SK-N-SH treated with all-trans-retinoic acid at 6 μM for 48 hours (cell line): ENCODE data around the gene CFAP65.

Source experiments
- ATAC-seq: fragments of 200-7000 bp; cut with Tn5 transposase; 3 replicates; pipeline ENCODE4 v1.9.1; 2020; ENCODE audit warnings: mild to moderate bottlenecking, moderate library complexity
- ARNTL ChIP-seq: fragments of 450-650 bp; formaldehyde crosslinking; IDR thresholded peaks from 2 replicates; pipeline ENCODE4 v1.5.0; 2020; ENCODE audit warnings: low read depth, mild to moderate bottlenecking, moderate library complexity, borderline replicate concordance
- BACH2 ChIP-seq: fragments of 250-450 bp; sonication (Bioruptor Pico); IDR thresholded peaks from 2 replicates; pipeline ENCODE4 v1.9.0; 2021; ENCODE audit warnings: mild to moderate bottlenecking, borderline replicate concordance
- CSDC2 ChIP-seq: fragments of 250-450 bp; sonication (Bioruptor Pico); IDR thresholded peaks from 2 replicates; pipeline ENCODE4 v1.5.0; 2020; ENCODE audit warnings: mild to moderate bottlenecking, moderate library complexity
- ESRRG ChIP-seq: fragments of 250-450 bp; sonication (Bioruptor Pico); IDR thresholded peaks from 2 replicates; pipeline ENCODE4 v1.6.1; 2021; ENCODE audit warnings: mild to moderate bottlenecking
- GLIS3 ChIP-seq: fragments of 250-450 bp; sonication (Bioruptor Pico); IDR thresholded peaks from 2 replicates; pipeline ENCODE4 v1.5.0; 2020; ENCODE audit warnings: mild to moderate bottlenecking, moderate library complexity
- ISL1 ChIP-seq: fragments of 250-450 bp; sonication (Bioruptor Pico); IDR thresholded peaks from 2 replicates; pipeline ENCODE4 v2.1.2; 2022; ENCODE audit warnings: mild to moderate bottlenecking, moderate library complexity
- OSR1 ChIP-seq: fragments of 250-450 bp; sonication (Bioruptor Pico); IDR thresholded peaks from 2 replicates; pipeline ENCODE4 v1.8.0; 2022; ENCODE audit warnings: moderate library complexity, mild to moderate bottlenecking, inconsistent platforms
- PPARA ChIP-seq: fragments of 250-450 bp; sonication (Bioruptor Pico); IDR thresholded peaks from 2 replicates; pipeline ENCODE4 v1.5.0; 2020; ENCODE audit warnings: mild to moderate bottlenecking, borderline replicate concordance
- SNAI2 ChIP-seq: fragments of 250-450 bp; sonication (Bioruptor Pico); IDR thresholded peaks from 2 replicates; pipeline ENCODE4 v1.5.0; 2020; ENCODE audit warnings: mild to moderate bottlenecking, moderate library complexity
- TCF4 ChIP-seq: fragments of 250-450 bp; sonication (Bioruptor Pico); IDR thresholded peaks from 2 replicates; pipeline ENCODE4 v1.8.0; 2021; ENCODE audit warnings: mild to moderate bottlenecking, moderate library complexity, borderline replicate concordance
- TOX ChIP-seq: fragments of 250-450 bp; sonication (Bioruptor Pico); IDR thresholded peaks from 2 replicates; pipeline ENCODE4 v1.8.0; 2021; ENCODE audit warnings: mild to moderate bottlenecking, moderate library complexity, borderline replicate concordance
- ZC3H10 ChIP-seq: fragments of 250-450 bp; sonication (Bioruptor Pico); IDR thresholded peaks from 2 replicates; pipeline ENCODE4 v1.5.1; 2021; ENCODE audit warnings: mild to moderate bottlenecking, moderate library complexity
- ZFP3 ChIP-seq: fragments of 250-450 bp; sonication (Bioruptor Pico); IDR thresholded peaks from 2 replicates; pipeline ENCODE4 v1.5.0; 2020; ENCODE audit warnings: mild to moderate bottlenecking, moderate library complexity
- ZFP30 ChIP-seq: fragments of 450-650 bp; formaldehyde crosslinking; IDR thresholded peaks from 2 replicates; pipeline ENCODE4 v1.5.0; 2022; ENCODE audit warnings: mild to moderate bottlenecking, moderate library complexity
- ZNF565 ChIP-seq: fragments of 450-650 bp; formaldehyde crosslinking; conservative IDR thresholded peaks from 2 replicates; pipeline ENCODE4 v1.5.0; 2020; ENCODE audit warnings: low read depth, mild to moderate bottlenecking, moderate library complexity
- ZNF70 ChIP-seq: fragments of 450-650 bp; formaldehyde crosslinking; IDR thresholded peaks from 2 replicates; pipeline ENCODE4 v1.5.0; 2020; ENCODE audit warnings: mild to moderate bottlenecking, moderate library complexity
- ZNF8 ChIP-seq: fragments of 450-650 bp; formaldehyde crosslinking; IDR thresholded peaks from 2 replicates; pipeline ENCODE4 v1.5.0; 2020; ENCODE audit warnings: mild to moderate bottlenecking, moderate library complexity
- TF ChIP-seq, protein P1 (sequence below): fragments of 250-450 bp; sonication (Bioruptor Pico); IDR thresholded peaks from 2 replicates; pipeline ENCODE4 v1.8.0; 2021; ENCODE audit warnings: low read depth, mild to moderate bottlenecking, moderate library complexity, borderline replicate concordance
- TF ChIP-seq, protein P2 (sequence below): fragments of 250-450 bp; sonication (Bioruptor Pico); IDR thresholded peaks from 2 replicates; pipeline ENCODE4 v1.5.1; 2021; ENCODE audit warnings: mild to moderate bottlenecking, moderate library complexity
- TF ChIP-seq, protein P3 (sequence below): fragments of 250-450 bp; sonication (Bioruptor Pico); IDR thresholded peaks from 2 replicates; pipeline ENCODE4 v1.5.0; 2020; ENCODE audit warnings: mild to moderate bottlenecking, moderate library complexity
- TF ChIP-seq, protein P4 (sequence below): fragments of 250-450 bp; sonication (Bioruptor Pico); IDR thresholded peaks from 2 replicates; pipeline ENCODE4 v1.8.0; 2020; ENCODE audit warnings: mild to moderate bottlenecking, moderate library complexity, borderline replicate concordance

The CFAP65 gene

DNA sequence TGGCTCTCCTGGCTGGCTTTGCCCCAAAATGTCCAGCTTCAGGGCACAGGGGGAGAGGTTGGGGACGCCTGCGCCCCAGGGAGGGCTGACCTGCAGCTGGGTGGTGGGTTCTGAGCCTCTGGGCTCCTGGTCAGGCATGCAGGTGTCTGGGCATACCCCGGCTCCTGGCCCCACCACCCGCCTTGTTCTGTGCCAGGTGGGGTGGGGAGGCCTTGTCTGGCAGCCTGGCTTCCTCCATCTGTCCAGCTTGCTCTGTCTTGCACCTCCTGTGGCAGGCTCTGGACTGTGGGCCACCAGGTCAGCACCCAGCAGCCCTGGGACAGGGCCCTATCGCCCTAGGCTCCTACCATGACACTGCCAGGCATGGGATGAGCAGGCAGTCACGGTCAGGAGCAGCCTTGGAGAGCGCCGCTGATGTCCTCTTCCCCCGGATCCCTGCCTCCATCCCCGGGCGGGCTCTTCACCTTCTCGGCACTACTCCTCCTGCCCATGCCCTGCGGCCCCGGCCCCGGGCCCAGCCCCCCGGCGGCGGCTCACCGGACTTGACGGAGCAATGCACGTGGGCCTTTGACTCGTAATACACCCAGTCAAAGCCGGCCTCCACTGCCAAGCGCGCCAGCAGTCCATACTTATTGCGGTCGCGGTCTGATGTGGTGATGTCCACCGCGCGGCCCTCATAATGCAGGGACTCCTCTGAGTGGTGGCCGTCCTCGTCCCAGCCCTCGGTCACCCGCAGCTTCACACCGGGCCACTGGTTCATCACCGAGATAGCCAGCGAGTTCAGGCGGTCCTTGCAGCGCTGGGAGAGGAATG is 15.8 kb upstream of the CFAP65 start:
- TF ChIP-seq TCF4 (CRISPR knock-in tag) (no peak), ZNF8 (CRISPR knock-in tag) (no peak), ARNTL (no peak), SNAI2 (CRISPR knock-in tag) (no peak), GLIS3 (CRISPR knock-in tag) (no peak), ZNF70 (CRISPR knock-in tag) (no peak), ZFP3 (CRISPR knock-in tag) (no peak), ZFP30 (CRISPR knock-in tag) (no peak), ESRRG (CRISPR knock-in tag) (no peak), ZC3H10 (CRISPR knock-in tag) (no peak), OSR1 (CRISPR knock-in tag) (no peak), TOX (no peak), BACH2 (no peak), ZNF565 (CRISPR knock-in tag) (no peak), CSDC2 (CRISPR knock-in tag) (no peak), ISL1 (no peak)
- TF ChIP-seq, protein P1, sequence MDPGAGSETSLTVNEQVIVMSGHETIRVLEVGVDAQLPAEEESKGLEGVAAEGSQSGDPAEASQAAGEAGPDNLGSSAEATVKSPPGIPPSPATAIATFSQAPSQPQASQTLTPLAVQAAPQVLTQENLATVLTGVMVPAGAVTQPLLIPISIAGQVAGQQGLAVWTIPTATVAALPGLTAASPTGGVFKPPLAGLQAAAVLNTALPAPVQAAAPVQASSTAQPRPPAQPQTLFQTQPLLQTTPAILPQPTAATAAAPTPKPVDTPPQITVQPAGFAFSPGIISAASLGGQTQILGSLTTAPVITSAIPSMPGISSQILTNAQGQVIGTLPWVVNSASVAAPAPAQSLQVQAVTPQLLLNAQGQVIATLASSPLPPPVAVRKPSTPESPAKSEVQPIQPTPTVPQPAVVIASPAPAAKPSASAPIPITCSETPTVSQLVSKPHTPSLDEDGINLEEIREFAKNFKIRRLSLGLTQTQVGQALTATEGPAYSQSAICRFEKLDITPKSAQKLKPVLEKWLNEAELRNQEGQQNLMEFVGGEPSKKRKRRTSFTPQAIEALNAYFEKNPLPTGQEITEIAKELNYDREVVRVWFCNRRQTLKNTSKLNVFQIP (CRISPR knock-in tag): no peak
- TF ChIP-seq, protein P2, sequence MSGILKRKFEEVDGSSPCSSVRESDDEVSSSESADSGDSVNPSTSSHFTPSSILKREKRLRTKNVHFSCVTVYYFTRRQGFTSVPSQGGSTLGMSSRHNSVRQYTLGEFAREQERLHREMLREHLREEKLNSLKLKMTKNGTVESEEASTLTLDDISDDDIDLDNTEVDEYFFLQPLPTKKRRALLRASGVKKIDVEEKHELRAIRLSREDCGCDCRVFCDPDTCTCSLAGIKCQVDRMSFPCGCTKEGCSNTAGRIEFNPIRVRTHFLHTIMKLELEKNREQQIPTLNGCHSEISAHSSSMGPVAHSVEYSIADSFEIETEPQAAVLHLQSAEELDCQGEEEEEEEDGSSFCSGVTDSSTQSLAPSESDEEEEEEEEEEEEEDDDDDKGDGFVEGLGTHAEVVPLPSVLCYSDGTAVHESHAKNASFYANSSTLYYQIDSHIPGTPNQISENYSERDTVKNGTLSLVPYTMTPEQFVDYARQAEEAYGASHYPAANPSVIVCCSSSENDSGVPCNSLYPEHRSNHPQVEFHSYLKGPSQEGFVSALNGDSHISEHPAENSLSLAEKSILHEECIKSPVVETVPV (CRISPR knock-in tag): no peak
- TF ChIP-seq, protein P3, sequence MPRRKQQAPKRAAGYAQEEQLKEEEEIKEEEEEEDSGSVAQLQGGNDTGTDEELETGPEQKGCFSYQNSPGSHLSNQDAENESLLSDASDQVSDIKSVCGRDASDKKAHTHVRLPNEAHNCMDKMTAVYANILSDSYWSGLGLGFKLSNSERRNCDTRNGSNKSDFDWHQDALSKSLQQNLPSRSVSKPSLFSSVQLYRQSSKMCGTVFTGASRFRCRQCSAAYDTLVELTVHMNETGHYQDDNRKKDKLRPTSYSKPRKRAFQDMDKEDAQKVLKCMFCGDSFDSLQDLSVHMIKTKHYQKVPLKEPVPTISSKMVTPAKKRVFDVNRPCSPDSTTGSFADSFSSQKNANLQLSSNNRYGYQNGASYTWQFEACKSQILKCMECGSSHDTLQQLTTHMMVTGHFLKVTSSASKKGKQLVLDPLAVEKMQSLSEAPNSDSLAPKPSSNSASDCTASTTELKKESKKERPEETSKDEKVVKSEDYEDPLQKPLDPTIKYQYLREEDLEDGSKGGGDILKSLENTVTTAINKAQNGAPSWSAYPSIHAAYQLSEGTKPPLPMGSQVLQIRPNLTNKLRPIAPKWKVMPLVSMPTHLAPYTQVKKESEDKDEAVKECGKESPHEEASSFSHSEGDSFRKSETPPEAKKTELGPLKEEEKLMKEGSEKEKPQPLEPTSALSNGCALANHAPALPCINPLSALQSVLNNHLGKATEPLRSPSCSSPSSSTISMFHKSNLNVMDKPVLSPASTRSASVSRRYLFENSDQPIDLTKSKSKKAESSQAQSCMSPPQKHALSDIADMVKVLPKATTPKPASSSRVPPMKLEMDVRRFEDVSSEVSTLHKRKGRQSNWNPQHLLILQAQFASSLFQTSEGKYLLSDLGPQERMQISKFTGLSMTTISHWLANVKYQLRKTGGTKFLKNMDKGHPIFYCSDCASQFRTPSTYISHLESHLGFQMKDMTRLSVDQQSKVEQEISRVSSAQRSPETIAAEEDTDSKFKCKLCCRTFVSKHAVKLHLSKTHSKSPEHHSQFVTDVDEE (CRISPR knock-in tag): no peak

GRCh38 chr2:219056176-219056895 is 15.0 kb upstream of the CFAP65 start:
- no peak for ATAC-seq
- no peak for TF ChIP-seq SNAI2 (CRISPR knock-in tag)
- TF ChIP-seq, protein P4, sequence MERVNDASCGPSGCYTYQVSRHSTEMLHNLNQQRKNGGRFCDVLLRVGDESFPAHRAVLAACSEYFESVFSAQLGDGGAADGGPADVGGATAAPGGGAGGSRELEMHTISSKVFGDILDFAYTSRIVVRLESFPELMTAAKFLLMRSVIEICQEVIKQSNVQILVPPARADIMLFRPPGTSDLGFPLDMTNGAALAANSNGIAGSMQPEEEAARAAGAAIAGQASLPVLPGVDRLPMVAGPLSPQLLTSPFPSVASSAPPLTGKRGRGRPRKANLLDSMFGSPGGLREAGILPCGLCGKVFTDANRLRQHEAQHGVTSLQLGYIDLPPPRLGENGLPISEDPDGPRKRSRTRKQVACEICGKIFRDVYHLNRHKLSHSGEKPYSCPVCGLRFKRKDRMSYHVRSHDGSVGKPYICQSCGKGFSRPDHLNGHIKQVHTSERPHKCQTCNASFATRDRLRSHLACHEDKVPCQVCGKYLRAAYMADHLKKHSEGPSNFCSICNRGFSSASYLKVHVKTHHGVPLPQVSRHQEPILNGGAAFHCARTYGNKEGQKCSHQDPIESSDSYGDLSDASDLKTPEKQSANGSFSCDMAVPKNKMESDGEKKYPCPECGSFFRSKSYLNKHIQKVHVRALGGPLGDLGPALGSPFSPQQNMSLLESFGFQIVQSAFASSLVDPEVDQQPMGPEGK (CRISPR knock-in tag): no peak
- TF ChIP-seq PPARA (CRISPR knock-in tag): no peak
- no peak for TF ChIP-seq ZC3H10 (CRISPR knock-in tag)
- no peak for TF ChIP-seq TOX

More for the DNA sequence above, 15.8 kb upstream of the CFAP65 start:
- no peak for ATAC-seq
